ENCODE results near the gene ELOA.

The ELOA gene

DNA sequence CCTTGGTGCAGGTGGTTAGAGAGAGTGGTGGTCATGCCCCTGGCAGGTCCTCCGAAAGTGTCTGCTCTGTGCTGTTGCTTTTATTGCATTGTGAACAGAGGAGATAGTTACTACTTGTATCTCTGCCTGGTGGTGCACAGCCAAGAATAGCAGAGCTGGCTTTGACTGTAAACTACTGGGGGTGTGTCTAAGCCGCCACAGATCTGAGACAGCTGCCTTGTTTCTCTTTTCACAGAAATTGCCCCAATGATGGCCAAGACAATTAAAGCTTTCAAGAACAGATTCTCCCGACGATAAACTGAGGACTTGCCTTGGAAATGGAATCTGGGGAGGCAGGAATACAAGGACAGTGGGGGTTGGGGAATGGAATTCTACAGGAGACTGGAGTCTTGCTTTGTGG lies 16.0 kb downstream of the ELOA start:
- Histone ChIP-seq H3K9me3 (replicated peaks in 1 of 11) (no peaks in the 10 kb centered on the region), H4K20me1 (peaks cover 25 to 98% (median 89%) of the 10 kb centered on the region in 11 experiments; a peak in 20 of 22 replicates), H3K4me2 (no peak overlapping the region), H3K27ac (no peak overlapping the region), H3K27me3 (no peaks in the 10 kb centered on the region), H3K4me1 (peaks cover 0 to 26% (median 20%) of the 10 kb centered on the region in 10 experiments; a peak in 15 of 20 replicates), H3K9ac (no peak overlapping the region), H3K4me3 (no peak overlapping the region), H3K36me3 (peaks cover 92 to 100% (median 98%) of the 10 kb centered on the region in 11 experiments)
- TF ChIP-seq Cebpa-rat (IDR thresholded peaks at IDR 0.05): no peak

DNA sequence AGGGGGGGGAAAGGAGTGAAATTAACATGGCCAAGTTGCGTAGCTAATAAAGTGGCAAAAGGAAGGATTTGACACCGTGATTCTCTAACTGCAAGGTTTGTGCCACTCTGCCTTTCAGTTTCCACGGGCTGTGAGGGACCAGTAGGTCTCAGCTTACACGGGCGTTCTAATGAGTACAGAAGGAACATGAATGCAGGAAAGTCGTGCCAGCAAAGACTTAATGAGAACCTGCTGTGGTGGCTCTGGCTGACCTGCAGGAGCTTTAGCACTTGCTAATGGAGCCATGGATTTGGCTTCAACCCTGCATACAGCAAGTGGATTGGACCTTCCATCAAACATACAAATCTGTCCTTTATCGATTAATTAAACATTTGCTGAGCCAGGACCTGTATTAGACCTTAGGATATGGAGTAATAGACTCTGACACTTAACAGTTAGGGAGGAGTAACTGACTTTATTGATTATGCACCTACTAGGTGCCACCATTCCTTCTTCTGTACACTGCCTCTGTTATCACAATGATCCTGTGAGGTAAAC lies 19.8 kb downstream of the ELOA start:
- no peak overlapping the region for H3K9ac ChIP-seq
- H3K27me3 ChIP-seq: no peaks in the 10 kb centered on the region
- no peaks in the 10 kb centered on the region for H3K9me3 ChIP-seq (replicated peaks in 1 of 11)
- H3K36me3 ChIP-seq: peaks cover 72 to 98% (median 85%) of the 10 kb centered on the region in 11 experiments
- H3K27ac ChIP-seq: no peak overlapping the region
- no peak for TF ChIP-seq Cebpa-rat (IDR thresholded peaks at IDR 0.05)
- H3K4me3 ChIP-seq: no peak overlapping the region
- peaks cover 0 to 22% (median 15%) of the 10 kb centered on the region in 10 experiments; a peak in 12 of 20 replicates for H3K4me1 ChIP-seq
- peaks cover 25 to 69% (median 60%) of the 10 kb centered on the region in 11 experiments; a peak in 19 of 22 replicates for H4K20me1 ChIP-seq
- H3K4me2 ChIP-seq: peak overlapping the region in 4 of 11 experiments; percentile 15 to 23 (median 19); a peak in 4 of 22 replicates

DNA sequence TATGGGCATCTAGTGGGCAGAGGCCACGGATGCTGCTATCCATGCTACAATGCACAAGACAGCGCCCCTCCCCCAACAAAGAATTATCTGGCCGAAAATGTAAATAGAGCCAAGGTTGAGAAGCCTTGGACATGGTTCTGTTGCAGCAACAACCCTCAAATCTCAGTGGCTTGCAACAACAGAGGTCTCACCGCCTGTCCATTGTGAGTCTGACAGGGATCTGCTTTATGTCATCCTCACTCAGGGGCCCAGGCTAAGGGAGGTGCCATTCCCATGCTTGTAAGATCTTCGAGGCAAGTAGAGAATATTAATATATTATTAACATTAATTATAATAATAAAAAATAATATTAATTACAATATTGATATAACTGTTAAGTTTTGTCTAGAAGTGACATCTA lies 25.5 kb downstream of the ELOA start:
- no peak for TF ChIP-seq Cebpa-rat (IDR thresholded peaks at IDR 0.05)
- H3K4me3 ChIP-seq: no peak overlapping the region
- H3K4me1 ChIP-seq: peaks cover 0 to 22% (median 14%) of the 10 kb centered on the region in 10 experiments; a peak in 13 of 20 replicates
- peaks cover 22 to 71% (median 48%) of the 10 kb centered on the region in 11 experiments; a peak in 21 of 22 replicates for H3K36me3 ChIP-seq
- no peak overlapping the region for H3K9ac ChIP-seq
- H3K27me3 ChIP-seq: no peaks in the 10 kb centered on the region
- no peak overlapping the region for H3K4me2 ChIP-seq
- peaks cover 0 to 14% (median 7%) of the 10 kb centered on the region in 11 experiments; a peak in 8 of 22 replicates for H4K20me1 ChIP-seq
- no peak overlapping the region for H3K27ac ChIP-seq
- H3K9me3 ChIP-seq (replicated peaks in 1 of 11): no peaks in the 10 kb centered on the region

DNA sequence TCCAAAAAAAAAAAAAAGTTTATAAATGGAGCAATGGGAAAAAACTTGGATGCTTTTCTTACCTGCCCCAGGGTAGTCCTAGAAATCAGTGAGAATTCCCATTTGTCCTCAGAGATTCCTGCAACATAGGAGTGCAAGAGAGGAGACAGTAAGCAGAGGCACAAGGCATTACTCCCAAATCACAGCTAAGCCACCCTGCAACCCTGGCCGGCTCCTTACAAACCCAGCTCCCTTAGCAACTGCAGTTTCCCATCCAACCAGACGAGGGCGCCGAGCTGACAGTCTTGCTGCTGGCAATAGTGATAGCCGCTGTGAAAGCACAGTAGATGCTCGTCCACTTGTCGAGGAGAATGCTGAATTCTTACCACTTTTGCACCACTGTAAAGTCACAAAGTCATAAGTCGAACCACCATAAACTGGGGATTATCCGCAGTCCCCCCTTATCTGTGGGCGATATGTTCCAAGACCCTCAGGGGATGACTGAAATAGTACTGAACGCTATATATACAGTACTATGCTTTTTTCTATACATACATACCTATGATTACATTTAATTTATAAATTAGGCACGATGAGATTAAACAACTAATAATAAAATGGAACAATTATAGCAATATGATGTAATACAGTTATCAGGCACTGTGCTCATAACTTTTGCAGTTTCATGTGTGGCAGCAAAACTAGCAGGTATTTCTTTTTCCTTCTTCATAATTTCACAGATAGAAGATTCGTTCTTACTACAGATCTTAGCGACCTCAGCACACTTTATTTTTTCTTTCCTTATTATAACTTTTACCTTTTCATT lies 29.0 kb downstream of the ELOA start:
- Histone ChIP-seq H3K36me3 (peaks cover 0 to 37% (median 26%) of the 10 kb centered on the region in 11 experiments; a peak in 15 of 22 replicates), H3K4me3 (no peak overlapping the region), H3K4me2 (peak overlapping the region in 5 of 11 experiments; percentile 26 to 47 (median 36); a peak in 10 of 22 replicates), H3K9me3 (replicated peaks in 1 of 11) (no peaks in the 10 kb centered on the region), H3K9ac (peak overlapping the region in 2 of 11 experiments; percentile 12 to 26; a peak in 1 of 22 replicates), H4K20me1 (no peaks in the 10 kb centered on the region), H3K27me3 (no peaks in the 10 kb centered on the region), H3K27ac (no peak overlapping the region), H3K4me1 (peaks cover 7 to 32% (median 19%) of the 10 kb centered on the region in 10 experiments)
- TF ChIP-seq Cebpa-rat (IDR thresholded peaks at IDR 0.05): no peak

DNA sequence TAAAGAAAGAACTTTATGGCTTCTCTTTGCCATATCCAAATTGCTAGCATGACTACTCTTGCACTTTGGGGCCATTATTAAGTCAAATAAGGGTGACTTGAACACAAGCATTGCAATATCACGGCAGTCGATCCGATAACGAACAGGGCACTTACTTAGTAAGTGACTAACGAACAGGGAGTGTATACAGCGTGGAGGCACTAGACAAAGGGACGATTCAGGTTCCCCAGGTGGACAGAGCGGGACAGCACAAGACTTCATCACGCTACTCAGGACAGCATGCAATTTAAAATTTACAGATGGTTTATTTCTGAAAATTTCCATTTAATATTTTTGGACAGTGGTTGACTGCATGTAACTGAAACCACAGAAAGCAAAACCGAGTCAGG lies 29.6 kb downstream of the ELOA start:
- Histone ChIP-seq H3K4me2 (peak overlapping the region in 6 of 11 experiments; percentile 9 to 47 (median 34); a peak in 11 of 22 replicates), H3K9ac (peak overlapping the region in 4 of 11 experiments; percentile 6 to 32 (median 19); a peak in 2 of 22 replicates), H3K36me3 (peaks cover 0 to 32% (median 20%) of the 10 kb centered on the region in 11 experiments; a peak in 13 of 22 replicates), H3K4me3 (no peak overlapping the region), H3K4me1 (peaks cover 12 to 38% (median 25%) of the 10 kb centered on the region in 10 experiments), H4K20me1 (no peaks in the 10 kb centered on the region), H3K9me3 (replicated peaks in 1 of 11) (no peaks in the 10 kb centered on the region), H3K27me3 (no peaks in the 10 kb centered on the region), H3K27ac (no peak overlapping the region)
- no peak for TF ChIP-seq Cebpa-rat (IDR thresholded peaks at IDR 0.05)

DNA sequence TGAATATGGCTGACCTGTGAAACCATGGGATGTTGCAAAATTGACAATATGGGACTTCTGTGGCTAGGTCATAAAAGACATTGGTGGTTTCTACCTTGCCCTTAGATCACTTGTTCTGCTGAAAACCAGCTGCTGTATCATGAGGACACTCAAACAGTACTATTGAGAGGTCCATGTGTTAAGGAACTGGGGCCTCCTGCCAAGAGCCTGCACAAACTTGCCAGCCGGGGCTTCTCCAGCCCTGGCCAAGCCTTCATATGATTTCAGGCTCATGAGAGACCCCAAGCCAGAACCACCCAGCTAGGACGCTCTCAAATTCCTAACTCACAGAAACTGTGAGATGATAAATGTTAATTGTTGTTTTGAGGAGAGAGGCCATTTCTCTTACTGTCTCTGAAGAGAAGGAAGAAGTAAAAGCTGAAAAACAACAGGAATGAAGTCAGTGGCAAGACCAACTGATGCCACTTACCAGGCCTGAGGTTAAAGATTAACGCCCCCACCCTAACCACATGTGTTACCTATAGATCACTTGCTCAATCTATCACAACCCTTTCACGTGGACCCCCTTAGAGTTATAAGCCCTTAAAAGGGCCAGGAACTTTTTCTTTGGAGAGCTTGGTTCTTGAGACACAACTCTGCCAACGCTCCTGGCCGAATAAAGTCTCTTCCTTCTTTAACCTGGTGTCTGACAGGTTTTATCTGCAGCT lies 31.1 kb downstream of the ELOA start:
- H3K36me3 ChIP-seq: peaks cover 0 to 18% (median 9%) of the 10 kb centered on the region in 11 experiments; a peak in 9 of 22 replicates
- TF ChIP-seq Cebpa-rat (IDR thresholded peaks at IDR 0.05): no peak
- H3K4me3 ChIP-seq: no peak overlapping the region
- no peaks in the 10 kb centered on the region for H3K9me3 ChIP-seq (replicated peaks in 1 of 11)
- H3K4me1 ChIP-seq: peaks cover 16 to 44% (median 31%) of the 10 kb centered on the region in 10 experiments
- peak overlapping the region in 1 of 11 experiments; percentile 29; a peak in 1 of 22 replicates for H3K9ac ChIP-seq
- H3K4me2 ChIP-seq: peak overlapping the region in 1 of 11 experiments; percentile 26; a peak in 1 of 22 replicates
- no peaks in the 10 kb centered on the region for H3K27me3 ChIP-seq
- no peak overlapping the region for H3K27ac ChIP-seq
- peaks cover 0 to 10% (median 7%) of the 10 kb centered on the region in 11 experiments; a peak in 18 of 22 replicates for H4K20me1 ChIP-seq

DNA sequence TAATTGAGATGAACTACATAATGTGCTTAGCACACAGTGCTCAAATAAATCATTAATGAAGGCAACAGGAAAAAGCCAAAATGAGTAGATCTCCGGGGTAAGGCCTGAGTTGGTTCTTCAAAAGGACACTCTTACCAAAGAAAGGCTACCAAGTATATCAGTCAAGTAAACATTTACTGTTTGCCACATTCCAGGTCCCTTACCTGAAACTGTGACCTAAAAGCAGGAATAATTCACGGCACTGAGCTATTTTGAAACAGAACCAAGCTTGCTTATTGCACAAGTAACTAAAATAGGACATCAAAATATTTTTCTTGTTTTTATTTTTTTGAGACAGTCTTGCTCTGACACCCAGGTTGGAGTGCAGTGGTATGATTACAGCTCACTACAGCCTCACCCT lies 32.9 kb downstream of the ELOA start:
- H3K4me1 ChIP-seq: peaks cover 31 to 53% (median 42%) of the 10 kb centered on the region in 10 experiments
- peaks cover 9 to 25% (median 18%) of the 10 kb centered on the region in 11 experiments; a peak in 20 of 22 replicates for H3K36me3 ChIP-seq
- H3K9me3 ChIP-seq (replicated peaks in 1 of 11): no peaks in the 10 kb centered on the region
- H4K20me1 ChIP-seq: peaks cover 0 to 27% (median 14%) of the 10 kb centered on the region in 11 experiments; a peak in 19 of 22 replicates
- 0 out of 22 replicates have a peak overlapping the region, but pooled peaks of 3 of the 11 experiments have one; percentile 87 to 97 (median 96) for H3K4me2 ChIP-seq
- no peak overlapping the region for H3K4me3 ChIP-seq
- no peak overlapping the region for H3K27ac ChIP-seq
- H3K27me3 ChIP-seq: no peaks in the 10 kb centered on the region
- no peak for TF ChIP-seq Cebpa-rat (IDR thresholded peaks at IDR 0.05)
- H3K9ac ChIP-seq: peak overlapping the region in 8 of 11 experiments; percentile 11 to 97 (median 42); a peak in 9 of 22 replicates

DNA sequence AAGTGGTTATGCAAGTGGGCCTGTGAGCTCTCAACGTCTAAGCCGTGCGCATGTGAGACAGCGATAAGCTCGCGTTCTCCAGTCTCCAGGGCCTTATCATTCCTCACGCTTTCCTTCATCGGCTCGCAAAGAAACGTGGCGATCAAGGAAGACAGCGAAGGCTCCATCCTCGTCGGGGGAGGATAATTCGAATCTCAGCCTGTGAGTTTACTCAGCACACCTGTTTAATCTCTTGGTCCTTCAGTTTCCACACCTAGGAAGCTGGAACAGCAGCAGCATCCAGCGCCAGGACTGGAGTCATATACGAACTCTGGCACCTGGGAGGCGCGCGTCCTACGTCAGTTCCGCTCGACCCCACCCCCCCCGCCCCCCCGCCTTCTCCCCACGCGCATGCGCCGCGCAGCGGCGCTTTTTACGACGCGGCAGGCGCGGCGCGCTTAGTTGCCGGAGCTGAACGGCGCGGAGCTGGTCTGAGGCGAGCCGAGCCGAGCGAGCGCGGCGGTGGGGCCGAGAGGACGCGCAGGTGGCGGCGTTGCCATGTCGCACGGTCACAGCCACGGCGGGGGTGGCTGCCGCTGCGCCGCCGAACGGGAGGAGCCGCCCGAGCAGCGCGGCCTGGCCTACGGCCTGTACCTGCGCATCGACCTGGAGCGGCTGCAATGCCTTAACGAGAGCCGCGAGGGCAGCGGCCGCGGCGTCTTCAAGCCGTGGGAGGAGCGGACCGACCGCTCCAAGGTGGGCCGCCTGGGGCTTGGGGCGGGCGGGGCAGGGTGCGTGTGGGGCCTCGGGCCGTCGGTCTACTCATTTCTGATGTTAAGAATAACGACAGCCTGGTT lies 34.9 kb downstream of the ELOA start, which contains the start of gene PITHD1:
TSS of gene PITHD1 (plus strand) at position 440 of the 836 bp plus-strand sequence. CDS start at position 538, 98 bp downstream.
- H3K9me3 ChIP-seq (replicated peaks in 1 of 11): no peaks in the 10 kb centered on the region
- no peaks in the 10 kb centered on the region for H3K27me3 ChIP-seq
- peaks cover 0 to 45% (median 18%) of the 10 kb centered on the region in 11 experiments; a peak in 19 of 22 replicates for H4K20me1 ChIP-seq
- H3K4me1 ChIP-seq: peaks cover 26 to 52% (median 39%) of the 10 kb centered on the region in 10 experiments
- H3K9ac ChIP-seq: peak within 1 kb of the TSS; percentile 86 to 97 (median 92)
- TF ChIP-seq Cebpa-rat (IDR thresholded peaks at IDR 0.05): no peak
- H3K4me2 ChIP-seq: peak within 1 kb of the TSS; percentile 87 to 100 (median 97)
- H3K27ac ChIP-seq: peak within 1 kb of the TSS; percentile 70 to 89 (median 82); a peak in 21 of 22 replicates
- peaks cover 23 to 37% (median 35%) of the 10 kb centered on the region in 11 experiments; a peak in 21 of 22 replicates for H3K36me3 ChIP-seq
- H3K4me3 ChIP-seq: peak within 1 kb of the TSS; percentile 72 to 92 (median 84)
